Hypothalamus (tissue), 51 donors: ENCODE measurements around the gene HOXB2.

Experiments used
- DNase-seq, 51 donors: peaks; one replicate each; lab custom pipeline; 2025; lab: John Stamatoyannopoulos, UW

The HOXB2 gene

DNA sequence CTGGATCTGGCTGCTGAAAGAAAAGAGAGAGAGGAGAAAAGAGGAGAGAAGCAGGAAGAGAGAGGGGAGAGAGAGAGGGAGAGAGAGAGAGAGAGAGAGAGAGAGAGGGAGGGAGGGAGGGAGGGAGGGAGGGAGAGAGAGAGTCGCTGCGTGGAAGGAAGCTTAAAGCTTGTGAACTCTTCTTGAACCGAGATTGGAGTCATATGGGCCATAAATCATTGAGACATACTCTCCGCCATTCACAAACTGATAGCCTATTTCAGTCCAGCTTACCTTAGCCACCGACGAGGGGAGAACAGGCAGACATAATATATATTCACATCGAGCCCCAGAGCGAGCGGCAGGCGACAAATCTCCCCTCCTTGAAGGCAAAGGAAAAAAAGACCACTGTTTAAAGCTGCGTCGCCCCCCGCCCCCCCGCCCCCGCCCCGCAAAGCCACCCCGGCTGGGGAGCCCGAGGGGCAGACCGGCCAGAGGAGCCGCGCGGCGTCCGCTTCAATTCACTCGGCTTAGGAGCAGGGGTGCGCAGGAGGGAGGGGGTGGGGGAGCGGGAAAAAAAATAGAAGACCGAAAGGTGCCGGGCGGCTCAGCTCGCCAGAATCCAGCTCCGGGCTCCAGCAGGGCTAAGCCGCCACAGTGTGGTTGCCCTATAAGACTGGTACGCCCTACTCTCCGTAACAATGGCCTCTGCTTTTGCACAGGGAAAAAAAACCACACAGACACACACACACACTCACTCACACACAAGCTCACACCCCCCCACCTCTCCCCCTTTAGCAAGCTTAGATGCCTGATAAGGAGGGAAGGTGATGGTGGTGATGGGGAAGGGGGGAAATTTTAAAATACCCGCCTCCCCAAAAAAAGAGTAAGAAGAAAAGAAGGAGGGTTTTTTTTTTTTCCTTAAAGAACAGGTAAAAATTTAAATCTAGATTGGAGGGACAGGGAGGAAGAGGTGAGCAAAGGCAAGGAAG is 10.6 kb upstream of the HOXB2 start:
- no peak for DNase-seq

DNA sequence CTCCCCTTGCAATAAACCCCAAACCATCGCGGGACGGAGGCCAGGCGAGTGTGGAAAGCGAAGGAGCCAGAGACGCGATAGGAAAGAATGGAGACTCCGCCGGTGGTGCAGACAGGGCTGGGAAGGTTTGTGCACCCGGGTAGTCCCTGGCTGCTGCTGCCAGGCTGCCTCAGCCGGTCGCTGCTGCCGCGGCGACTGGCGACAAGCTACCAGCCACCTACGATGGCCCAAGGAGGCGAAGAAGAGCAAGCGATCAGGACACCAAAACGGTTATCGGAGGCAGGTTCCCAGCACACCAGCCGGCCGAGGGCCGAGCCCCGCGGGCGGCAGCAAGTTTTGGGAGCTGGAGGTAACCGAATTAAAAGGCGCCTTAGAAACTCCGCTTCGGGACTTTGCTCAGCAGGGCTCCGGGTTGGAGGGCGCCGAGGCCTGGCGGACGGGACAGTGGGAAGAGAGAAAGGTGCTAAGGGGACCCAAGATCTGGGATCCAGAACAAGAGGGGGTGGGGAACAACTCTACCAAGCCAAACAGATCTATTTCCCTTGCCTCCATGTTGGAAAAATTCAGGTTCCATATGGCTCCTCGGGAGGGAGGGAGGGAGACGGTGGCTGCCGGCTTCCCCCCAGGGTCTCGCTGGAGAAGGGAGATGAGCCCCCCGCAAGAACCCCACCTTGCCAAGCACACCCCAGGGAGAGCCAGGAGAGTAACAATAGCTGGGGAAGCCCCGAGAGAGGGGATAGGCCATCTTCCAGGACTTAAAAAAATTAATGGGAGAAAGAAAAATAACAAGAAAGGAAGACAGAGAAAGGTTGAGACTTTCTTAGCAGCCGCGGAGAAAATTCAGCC is 9.7 kb upstream of the HOXB2 start:
- no peak for DNase-seq

DNA sequence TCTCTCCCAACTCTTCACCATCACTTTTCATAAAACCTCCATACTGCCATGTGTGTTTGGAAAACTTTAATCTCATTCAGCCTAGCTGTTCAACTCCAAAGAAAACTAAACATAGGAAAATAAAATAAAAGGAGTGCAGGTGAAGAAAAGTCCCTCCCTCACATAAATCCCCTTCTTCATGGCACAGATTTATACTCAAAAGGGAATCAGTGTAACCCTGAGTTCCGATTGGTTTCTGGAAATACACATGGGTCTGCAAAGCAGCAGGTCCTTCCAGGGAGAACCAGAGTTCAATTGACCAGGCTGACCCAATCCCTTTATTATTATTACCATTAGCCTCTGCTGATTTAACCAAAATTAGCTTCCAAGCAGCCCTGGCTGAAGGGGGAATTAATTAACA is 8.9 kb upstream of the HOXB2 start:
- no peak for DNase-seq

DNA sequence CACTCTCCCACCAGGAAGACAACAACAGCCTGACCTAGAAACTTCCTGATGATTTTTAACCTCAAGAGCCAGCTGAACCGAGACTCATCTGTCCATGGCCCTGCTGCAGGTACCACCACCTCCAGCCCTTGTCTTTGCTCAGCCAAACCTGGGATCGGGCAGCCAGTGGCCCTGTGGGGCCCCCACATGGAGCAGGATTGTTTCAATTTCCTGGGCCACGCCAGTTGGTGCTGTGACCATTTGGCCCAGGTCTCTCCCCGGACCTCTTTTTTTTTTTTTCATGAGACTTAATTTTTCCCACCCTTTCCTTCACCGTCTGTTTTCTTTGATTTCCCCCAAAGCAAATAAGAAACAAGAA is 8.3 kb upstream of the HOXB2 start:
- no peak for DNase-seq

GRCh38 chr17:48552466-48553189 is 7.7 kb upstream of the HOXB2 start:
- DNase-seq = no peak

GRCh38 chr17:48551596-48552465 is 6.9 kb upstream of the HOXB2 start:
- DNase-seq = no peak

DNA sequence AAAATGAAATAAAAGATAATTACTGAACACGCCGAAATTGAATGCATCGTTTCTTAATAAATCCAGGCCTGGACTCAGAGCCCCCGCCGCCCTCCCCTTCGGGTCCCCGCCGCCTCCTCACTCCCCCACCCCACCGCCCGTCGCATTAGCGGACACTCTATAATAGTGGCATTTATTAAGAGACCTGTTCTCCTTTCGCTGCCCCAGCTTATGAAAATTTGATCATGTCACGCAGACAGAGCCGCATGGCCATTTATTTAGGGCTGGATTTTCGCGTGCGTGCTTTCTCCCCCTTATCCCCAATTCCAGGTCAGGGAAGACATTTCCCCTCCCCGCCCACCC is 6.3 kb upstream of the HOXB2 start:
- no peak for DNase-seq

- no peak for DNase-seq
Observed at GRCh38 chr17:48550502-48551213, 5.7 kb upstream of the HOXB2 start.

DNA sequence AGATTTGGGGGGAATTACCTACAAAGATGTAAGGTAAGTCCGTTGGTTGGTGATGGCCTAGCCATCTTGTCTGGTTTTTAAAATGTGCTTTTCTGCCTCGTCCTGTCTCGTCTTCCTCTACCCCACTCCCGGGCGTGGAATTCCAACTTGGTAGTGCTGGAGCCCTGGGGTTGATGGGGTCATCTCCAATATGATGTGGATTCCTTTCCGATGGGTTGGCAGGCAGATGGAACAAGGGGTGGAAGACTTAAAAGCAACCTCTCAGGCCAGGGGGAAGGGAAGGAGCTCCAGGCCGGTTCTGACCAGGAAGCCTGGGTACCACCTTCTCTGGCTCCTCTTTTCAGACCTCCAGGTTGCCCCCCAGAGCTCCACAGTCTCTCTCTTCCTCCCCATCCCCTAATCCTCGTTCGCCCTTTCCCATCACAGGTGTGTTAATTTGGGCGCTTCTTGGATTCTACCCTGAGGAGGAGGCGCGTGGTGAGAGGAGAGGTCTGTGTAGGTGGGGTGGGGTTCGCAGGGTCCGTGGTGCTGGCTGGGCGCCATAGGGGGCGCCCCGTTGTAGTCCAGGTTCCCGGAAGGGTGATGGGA is 5.1 kb upstream of the HOXB2 start:
- no peak for DNase-seq

- no peak for DNase-seq
Observed at GRCh38 chr17:48549281-48549630, 4.3 kb upstream of the HOXB2 start.

DNA sequence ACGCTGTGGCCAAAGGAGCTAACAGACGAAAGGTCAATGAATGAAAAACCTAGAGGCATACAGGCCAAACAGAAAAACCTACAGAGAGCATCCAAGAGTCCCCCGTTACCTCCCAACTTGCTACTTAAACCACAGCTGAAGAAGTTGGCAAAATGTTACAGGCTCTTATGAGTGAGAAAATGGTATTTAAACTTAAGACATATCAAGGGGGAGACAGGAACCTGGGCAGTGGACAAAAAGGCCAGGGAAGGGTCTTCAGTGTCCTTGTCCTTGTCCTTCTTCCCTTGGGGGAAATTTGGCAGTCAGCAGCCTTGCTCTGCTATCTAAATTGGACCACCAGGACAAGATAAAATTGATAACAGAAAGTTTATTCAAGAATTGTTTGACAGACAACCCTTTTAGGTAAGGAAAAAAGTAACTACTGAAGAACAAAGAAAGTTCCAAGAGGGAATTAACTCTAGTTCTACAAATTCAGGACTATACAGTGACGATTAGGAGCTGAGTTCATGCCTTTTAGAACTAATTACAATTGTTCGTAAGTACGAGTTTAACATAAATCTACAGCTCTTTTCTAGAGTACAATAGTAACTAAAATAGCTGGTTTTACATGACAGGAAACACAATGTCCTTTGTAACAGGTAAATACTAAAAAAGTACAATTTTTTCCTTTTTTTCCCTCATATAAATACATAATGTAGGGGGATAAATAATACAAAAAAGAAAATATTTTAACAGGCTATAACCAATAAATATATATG is 3.8 kb upstream of the HOXB2 start:
- no peak for DNase-seq

- DNase-seq = no peak
Observed at GRCh38 chr17:48547808-48548522, 3.1 kb upstream of the HOXB2 start.

GRCh38 chr17:48546924-48547807 is 2.3 kb upstream of the HOXB2 start:
- no peak for DNase-seq

DNA sequence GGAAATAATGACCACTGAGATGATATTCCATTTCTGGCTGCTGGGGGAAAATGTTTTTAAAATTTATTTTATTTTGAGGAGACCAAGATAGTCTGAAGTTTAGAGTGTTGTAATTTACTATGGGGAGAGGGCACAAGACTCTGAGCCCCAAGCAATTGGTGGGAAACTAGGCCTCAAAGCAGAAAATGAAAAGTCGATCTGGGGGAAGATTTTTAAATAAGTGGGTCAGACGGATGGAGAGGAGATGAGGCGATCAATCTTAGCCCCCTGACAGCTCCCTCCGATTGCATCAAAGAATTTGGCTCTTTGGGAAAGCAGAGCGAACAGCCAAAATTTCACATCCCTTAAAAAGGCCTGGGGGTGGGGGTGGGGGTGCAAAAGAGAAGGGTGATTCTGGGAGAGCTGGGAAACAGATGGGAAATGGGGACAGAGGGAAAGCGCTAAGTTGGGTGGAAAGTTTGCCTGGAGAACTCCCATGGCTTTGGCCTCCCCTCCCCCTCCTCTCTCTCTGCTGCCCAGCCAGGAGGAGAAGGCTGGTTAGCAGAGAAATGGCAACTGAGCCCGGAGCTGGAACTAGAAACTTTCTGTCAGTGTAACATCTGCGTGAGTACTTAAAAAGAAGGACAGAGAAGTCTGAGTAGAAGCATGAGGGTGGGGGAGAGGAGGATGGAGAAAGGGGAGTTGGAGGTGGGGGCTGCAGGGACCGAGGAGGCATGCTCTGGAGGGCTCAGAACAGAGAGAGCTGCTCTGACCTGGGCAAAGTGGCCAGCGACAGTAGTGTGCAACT is 1.4 kb upstream of the HOXB2 start:
- DNase-seq = no peak

GRCh38 chr17:48545539-48545938 is 630 bp upstream of the HOXB2 start:
- no peak for DNase-seq
